ENCODE results near the gene CHST1.

DNA sequence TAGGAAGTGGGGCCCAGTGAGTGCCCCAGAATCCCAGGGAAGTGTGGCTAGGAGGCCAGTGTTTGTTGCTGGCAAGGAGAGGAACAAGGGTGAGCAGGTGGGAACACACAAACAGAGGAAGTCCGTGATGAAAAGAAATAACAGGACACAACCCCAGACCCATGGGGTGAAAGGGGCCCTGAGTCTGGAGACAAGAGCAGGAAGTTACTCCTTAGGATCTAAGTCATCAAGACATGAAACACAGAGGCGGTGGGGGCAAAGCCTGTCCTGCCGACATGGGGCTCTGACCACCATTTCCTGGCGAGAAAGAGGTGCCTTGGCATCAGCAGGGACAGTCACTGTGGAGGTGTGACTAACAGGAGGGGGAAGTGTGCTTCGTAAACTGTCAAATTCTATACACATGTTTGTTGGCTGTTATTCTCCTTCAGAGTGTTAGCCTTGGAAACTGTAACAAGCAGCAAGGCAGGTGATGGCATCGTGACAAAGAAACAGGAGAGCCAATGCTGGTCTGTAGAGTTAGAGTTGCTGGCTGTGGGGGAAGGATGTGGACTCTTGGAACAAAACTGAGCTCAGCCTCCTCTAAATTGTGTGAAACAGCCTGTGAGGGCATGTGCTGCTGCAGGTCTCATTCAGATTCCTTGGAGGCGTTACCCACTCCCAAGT lies 21.7 kb downstream of the CHST1 start:
- TF ChIP-seq ZBTB7A (IDR thresholded peaks at IDR 0.05; ENCODE audit: low read depth) (no peak), CREB1 (IDR thresholded peaks at IDR 0.05; ENCODE audit: low read depth) (no peak), TAF1 (IDR thresholded peaks at IDR 0.05; ENCODE audit: low read depth) (no peak)

All from Ishikawa (cell line).